Measurements from ENCODE around the gene ROR1. TPM values are rescaled to one million over a fixed set of nuclear protein-coding genes. Genes with fewer than 3 reads are reported as not detected.

ROR1 gene
- total and polyA plus RNA-seq, 9 of the 15 experiments (the other 6 are each of a cell fraction or from before 2014, with no cell fraction given), result 0.02 TPM; not detected in 8

GRCh38 chr1:63812071-63812700, 38.4 kb downstream of the ROR1 start (continued):
- TF ChIP-seq ZBTB40 (IDR thresholded peaks at IDR 0.05), result peak; percentile 56
- TF ChIP-seq ZBTB40 (CRISPR knock-in tag; IDR thresholded peaks at IDR 0.05), result no peak
